ENCODE measurements around the gene APOBEC3F. TPM values are rescaled to one million over a fixed set of nuclear protein-coding genes. Genes with fewer than 3 reads are reported as not detected.
"Not testable (repeated sequence)": the region's sequence is repeated elsewhere in the genome, so short reads cannot be mapped to it uniquely, and the experiment has no call there.

APOBEC3F gene
- total RNA-seq, 1 donor from 2014 or later, result 3.1 TPM

GRCh38 chr22:39068033-39068785 is 27.5 kb downstream of the APOBEC3F start:
- ATAC-seq (no peak), DNase-seq (ENCODE audit: low spot score) (no peak)

- no peak for ATAC-seq
- DNase-seq (ENCODE audit: low spot score), result no peak
These were observed 29.5 kb downstream of the APOBEC3F start for GRCh38 chr22:39070186-39070585.

- not testable (repeated sequence) for DNase-seq (ENCODE audit: low spot score); ATAC-seq
These were observed 31.9 kb downstream of the APOBEC3F start for GRCh38 chr22:39072581-39072981.

- no peak for ATAC-seq
These were observed 33.3 kb downstream of the APOBEC3F start for GRCh38 chr22:39073981-39074380.

GRCh38 chr22:39076155-39077025 is 35.7 kb downstream of the APOBEC3F start:
- peak; percentile 11 for ATAC-seq
- not testable (repeated sequence) for DNase-seq (ENCODE audit: low spot score)

More at GRCh38 chr22:39073981-39074380, 33.3 kb downstream of the APOBEC3F start:
- no peak for DNase-seq (ENCODE audit: low spot score)

GRCh38 chr22:39077026-39077840 is 36.6 kb downstream of the APOBEC3F start, which contains the start of gene APOBEC3G:
TSS of gene APOBEC3G (plus strand) at chr22:39077275. CDS start at chr22:39077362, 87 bp downstream.
- ATAC-seq, result peak; percentile 89
- not testable (repeated sequence) for DNase-seq (ENCODE audit: low spot score)

GRCh38 chr22:39077912-39078311 is 37.2 kb downstream of the APOBEC3F start:
- not testable (repeated sequence) for DNase-seq (ENCODE audit: low spot score); ATAC-seq

- DNase-seq (ENCODE audit: low spot score) (no peak), ATAC-seq (no peak)
These were observed 37.7 kb downstream of the APOBEC3F start for GRCh38 chr22:39078329-39078728.

- ATAC-seq; DNase-seq (ENCODE audit: low spot score): not testable (repeated sequence)
These were observed 38.5 kb downstream of the APOBEC3F start for GRCh38 chr22:39079054-39079637.

GRCh38 chr22:39080052-39080762 is 39.5 kb downstream of the APOBEC3F start:
- DNase-seq (ENCODE audit: low spot score) (no peak), ATAC-seq (no peak)

- ATAC-seq (no peak), DNase-seq (ENCODE audit: low spot score) (no peak)
These were observed 40.4 kb downstream of the APOBEC3F start for GRCh38 chr22:39081016-39081415.

- ATAC-seq (no peak), DNase-seq (ENCODE audit: low spot score) (no peak)
These were observed 40.9 kb downstream of the APOBEC3F start for GRCh38 chr22:39081598-39081997.

GRCh38 chr22:39083212-39084165 is 42.8 kb downstream of the APOBEC3F start:
- DNase-seq (ENCODE audit: low spot score) (no peak), ATAC-seq (no peak)

- DNase-seq (ENCODE audit: low spot score) (no peak), ATAC-seq (no peak)
These were observed 44.0 kb downstream of the APOBEC3F start for GRCh38 chr22:39084666-39085065.

- ATAC-seq, result no peak
These were observed 46.4 kb downstream of the APOBEC3F start for GRCh38 chr22:39087098-39087497.

GRCh38 chr22:39087881-39088684 is 47.4 kb downstream of the APOBEC3F start:
- DNase-seq (ENCODE audit: low spot score), result no peak
- ATAC-seq, result peak; percentile 15

More at GRCh38 chr22:39087098-39087497, 46.4 kb downstream of the APOBEC3F start:
- DNase-seq (ENCODE audit: low spot score), result no peak

- ATAC-seq (no peak), DNase-seq (ENCODE audit: low spot score) (no peak)
These were observed 48.0 kb downstream of the APOBEC3F start for GRCh38 chr22:39088685-39089032.

GRCh38 chr22:39089928-39090327 is 49.3 kb downstream of the APOBEC3F start:
- DNase-seq (ENCODE audit: low spot score) (no peak), ATAC-seq (no peak)

Data from left lobe of liver (tissue), 2 donors.